ENCODE results near the gene MBD1.
"Not testable (repeated sequence)": the region's sequence is repeated elsewhere in the genome, so short reads cannot be mapped to it uniquely, and the experiment has no call there.

MBD1 gene

GRCh38 chr18:50275503-50276036 lies 5.8 kb downstream of the MBD1 start:
- DNase-seq (ENCODE audit: low read depth in 4 of 4, low spot score in 1 of 4): no peak

DNA sequence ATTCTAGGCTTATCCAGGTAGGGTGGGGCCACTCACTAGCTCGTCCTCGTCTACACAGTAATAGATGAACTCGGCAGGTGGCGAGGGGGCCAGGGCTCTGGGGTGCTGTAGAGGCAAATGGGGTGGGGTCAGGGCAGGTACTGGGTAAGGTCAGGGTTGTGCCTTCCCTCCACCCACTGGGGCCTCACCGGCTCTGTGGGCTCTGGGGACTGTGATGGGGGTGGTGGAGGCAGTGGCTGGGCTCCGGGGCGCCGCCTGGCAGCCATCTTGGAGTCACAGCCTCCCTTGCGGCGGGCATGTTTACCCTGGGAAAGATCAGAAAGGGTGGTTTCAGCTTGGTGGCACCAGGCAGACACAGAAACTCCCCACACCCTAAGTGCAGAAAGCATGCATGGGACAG lies 6.4 kb downstream of the MBD1 start:
- DNase-seq (ENCODE audit: low read depth in 4 of 4, low spot score in 1 of 4): no peak

GRCh38 chr18:50274044-50274442 lies 7.3 kb downstream of the MBD1 start:
- DNase-seq (ENCODE audit: low read depth in 4 of 4, low spot score in 1 of 4): no peak

DNA sequence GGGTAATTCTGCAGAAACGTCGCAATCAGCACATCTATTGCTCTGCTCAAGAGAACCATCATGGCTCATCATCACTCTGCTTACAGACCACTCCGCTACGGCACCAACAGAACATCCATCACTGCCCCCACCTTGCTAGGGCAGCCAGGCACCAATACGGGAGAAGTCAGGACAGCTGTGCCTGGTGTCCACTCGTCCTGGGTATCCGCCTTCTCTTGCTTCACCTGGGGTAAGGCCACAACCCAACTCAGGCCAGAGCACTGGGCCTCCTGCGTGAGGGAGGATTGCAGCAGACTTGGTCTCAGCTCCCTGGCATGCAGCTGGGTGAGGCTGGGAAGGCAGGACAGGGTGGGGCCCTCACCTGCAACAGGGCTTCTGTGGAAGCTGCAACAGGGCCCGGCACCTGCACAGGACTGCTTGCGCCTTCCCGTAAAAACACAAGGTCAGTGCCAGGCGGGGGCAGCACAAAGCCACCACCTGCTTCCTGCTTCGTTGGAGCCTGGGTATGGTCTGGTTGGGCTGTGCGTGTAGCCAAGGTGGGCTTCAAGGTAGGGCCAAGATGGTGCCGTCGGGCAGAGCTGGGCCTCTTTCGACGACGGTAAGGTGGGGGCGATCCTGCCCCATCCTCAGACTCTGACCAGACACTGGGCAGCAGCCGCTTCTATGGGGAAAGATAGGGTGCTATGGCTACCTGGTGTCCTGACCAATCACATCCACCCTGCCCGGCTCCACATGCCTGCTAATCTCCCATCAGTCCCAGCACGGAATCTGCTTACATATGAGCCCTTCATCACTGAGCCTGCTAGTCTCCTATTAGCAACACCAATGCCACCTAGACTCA lies 7.9 kb downstream of the MBD1 start:
- DNase-seq (ENCODE audit: low read depth in 4 of 4, low spot score in 1 of 4): no peak

- no peak for DNase-seq (ENCODE audit: low read depth in 4 of 4, low spot score in 1 of 4)
Measured at GRCh38 chr18:50272568-50272967, 8.8 kb downstream of the MBD1 start.

- peak; percentile 48 to 70 (median 62) for DNase-seq (ENCODE audit: low read depth in 4 of 4, low spot score in 1 of 4)
Measured at GRCh38 chr18:50268022-50268747, 13.1 kb downstream of the MBD1 start.

DNA sequence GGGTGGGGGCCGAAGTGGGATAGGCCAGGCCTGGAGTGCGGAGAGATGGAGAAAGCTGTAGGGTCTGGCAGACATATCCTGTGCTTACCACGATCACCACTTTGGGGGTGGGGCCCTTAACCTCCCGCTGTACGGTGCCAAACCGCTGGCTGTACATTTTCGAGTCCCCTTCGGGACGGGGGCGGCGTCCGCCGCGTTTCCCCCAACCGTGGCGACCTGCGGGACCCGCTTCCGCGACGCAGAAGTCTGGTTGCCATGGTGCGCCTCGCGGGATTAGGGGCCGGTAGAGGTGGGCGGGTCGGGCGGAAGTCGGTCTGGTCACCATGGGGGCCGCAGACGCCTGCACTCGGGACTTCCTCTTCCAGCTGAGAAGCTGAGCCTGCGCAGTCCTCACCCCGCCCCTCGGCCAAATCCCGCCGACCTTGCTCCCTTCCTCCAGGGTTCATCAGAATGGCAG lies 15.0 kb downstream of the MBD1 start, which contains the start of gene CFAP53:
TSS of gene CFAP53 (minus strand) at position 248 of the 457 bp plus-strand sequence. CDS start at position 157, 91 bp downstream.
- DNase-seq (ENCODE audit: low read depth in 4 of 4, low spot score in 1 of 4): peak; percentile 47 to 85 (median 70)

DNA sequence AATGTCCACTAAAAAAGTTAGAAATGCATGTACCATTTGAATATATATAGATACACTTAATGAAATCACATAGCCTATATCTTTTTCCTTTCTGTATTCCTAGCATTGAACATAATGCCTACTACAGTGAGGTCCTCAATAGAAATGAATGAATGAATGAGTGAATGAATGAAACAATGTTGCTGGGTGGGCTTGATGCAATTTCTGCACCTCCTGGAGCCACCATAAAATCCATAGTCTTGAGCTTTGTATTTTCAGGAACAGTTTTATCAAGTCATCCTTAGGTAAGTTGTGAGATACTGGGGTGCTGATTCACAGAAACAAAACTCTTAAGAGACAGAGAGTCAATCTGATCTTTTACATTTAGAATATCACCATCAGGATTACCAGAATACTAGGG lies 18.3 kb downstream of the MBD1 start:
- no peak for DNase-seq (ENCODE audit: low read depth in 4 of 4, low spot score in 1 of 4)

DNA sequence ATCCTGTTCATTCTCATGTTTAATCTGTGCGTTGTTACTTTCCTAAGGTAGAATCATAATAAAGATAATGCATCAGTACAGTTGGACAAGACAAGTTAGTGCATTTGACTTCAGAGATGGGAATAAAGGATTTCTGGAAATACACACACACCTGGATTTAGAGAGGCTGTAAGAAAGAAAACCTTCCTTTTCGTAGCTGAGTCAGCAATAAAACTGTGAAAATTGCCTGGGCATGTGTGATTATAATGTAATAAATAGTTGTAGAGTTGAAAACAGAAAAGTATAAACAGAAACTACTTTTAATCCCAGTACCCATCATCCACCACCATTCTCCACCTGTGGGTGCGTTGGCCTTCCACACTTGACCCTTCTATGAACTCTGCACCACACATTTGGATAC lies 30.4 kb downstream of the MBD1 start:
- no peak for DNase-seq (ENCODE audit: low read depth in 4 of 4, low spot score in 1 of 4)

- no peak for DNase-seq (ENCODE audit: low read depth in 4 of 4, low spot score in 1 of 4)
Measured at GRCh38 chr18:50249576-50249975, 31.7 kb downstream of the MBD1 start.

DNA sequence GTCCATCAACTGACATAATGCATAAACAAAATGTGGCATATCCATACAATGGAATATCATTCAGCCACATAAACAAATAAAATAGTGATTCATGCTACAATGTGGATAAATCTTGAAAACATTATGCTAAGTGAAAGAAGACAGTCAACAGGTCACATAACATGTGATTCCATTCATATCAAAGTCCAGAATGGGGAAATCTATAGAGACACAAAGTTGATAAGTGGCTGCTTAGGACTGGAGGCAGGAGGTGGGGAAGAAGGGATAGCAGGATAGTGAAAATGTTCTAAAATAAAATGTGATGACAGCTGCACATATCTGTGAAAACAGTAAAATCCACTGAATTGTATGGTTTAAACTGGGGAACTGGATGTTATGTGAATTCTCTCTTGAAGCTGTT lies 33.8 kb downstream of the MBD1 start:
- DNase-seq (ENCODE audit: low read depth in 4 of 4, low spot score in 1 of 4): no peak

DNA sequence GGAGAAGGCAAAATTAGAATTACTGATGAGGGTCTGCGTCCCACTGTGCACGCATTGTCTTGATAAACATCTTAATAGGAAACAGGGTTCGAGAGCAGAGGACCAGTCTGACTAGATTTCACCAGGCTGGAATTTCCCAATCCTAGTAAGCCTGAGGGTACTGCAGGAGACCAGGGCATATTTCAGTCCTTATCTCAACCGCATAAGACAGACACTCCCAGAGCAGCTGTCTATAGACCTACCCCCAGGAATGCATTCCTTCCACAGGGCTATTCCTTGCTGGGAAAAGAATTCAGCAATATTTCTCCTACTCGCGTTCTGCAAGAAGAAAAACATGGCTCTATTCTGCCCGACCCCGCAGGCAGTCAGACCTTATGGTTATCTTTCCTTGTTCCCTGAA lies 39.6 kb downstream of the MBD1 start:
- DNase-seq (ENCODE audit: low read depth in 4 of 4, low spot score in 1 of 4): not testable (repeated sequence)

DNA sequence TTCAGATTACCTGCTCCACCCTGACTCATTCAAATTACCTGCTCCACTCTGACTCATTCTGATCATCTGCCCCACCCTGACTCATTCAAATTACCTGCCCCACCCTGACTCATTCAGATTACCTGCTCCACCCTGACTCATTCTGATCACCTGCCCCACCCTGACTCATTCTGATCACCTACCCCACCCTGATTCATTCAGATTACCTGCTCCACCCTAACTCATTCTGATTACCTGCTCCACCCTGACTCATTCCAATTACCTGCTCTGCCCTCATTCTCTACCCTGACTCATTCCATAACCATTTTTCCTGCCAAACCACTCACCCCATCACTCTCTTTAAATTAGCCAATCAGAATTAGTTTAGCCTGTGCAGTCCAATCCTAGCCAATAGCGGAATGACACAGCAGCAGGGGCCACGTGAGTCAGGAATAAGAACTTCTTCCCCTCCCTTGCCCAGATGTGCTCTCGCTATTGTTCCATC lies 41.2 kb downstream of the MBD1 start:
- DNase-seq (ENCODE audit: low read depth in 4 of 4, low spot score in 1 of 4): peak in 1 of 4 experiments; percentile 2

GRCh38 chr18:50232419-50232818 lies 48.9 kb downstream of the MBD1 start:
- no peak for DNase-seq (ENCODE audit: low read depth in 4 of 4, low spot score in 1 of 4)

DNA sequence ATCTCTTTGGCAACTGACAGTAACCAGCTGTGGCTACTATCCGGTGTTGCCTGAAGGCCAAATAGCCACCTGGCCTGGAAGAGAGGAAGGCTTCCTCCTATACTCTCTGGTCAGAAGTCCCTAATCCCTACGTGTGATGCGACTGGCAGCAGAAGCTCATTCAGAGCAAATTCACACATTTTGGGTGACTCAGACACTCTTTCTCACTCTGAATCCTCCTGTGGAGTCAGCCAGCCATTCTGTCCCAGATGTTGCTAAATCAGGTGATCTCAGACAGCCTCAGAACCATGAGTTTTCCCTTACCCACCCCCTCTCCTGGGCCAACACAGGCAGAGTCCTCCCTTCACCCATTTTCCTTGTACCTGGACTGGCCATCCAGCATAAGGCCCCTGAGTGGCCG lies 49.7 kb downstream of the MBD1 start:
- DNase-seq (ENCODE audit: low read depth in 4 of 4, low spot score in 1 of 4): peak in 1 of 4 experiments; percentile 5

- DNase-seq (ENCODE audit: low read depth in 4 of 4, low spot score in 1 of 4): not testable (repeated sequence)
Measured at GRCh38 chr18:50220249-50220648, 61.1 kb downstream of the MBD1 start.

All from stimulated activated CD4-positive, alpha-beta T cell treated with anti-CD3 and anti-CD28 coated beads, Interleukin-1b, Interleukin-23, amount 100 ng/mL, for 24 hours (primary cell).